RWPE2 (cell line): ENCODE measurements around the gene KIF6.

Experiments used
- ATAC-seq: fragments of 200-7000 bp; cut with Tn5 transposase; 3 replicates; pipeline ENCODE4 v1.9.1; 2021; ENCODE audit warnings: low read depth
- DNase-seq: peaks from one replicate; pipeline ENCODE4 v3.0.0-alpha.2; 2020; ENCODE audit warnings: low spot score
- H3K27ac ChIP-seq: fragments of 450-650 bp; 2 replicates; pipeline ENCODE4 v1.5.1; 2017; ENCODE audit warnings: mild to moderate bottlenecking; ENCODE audit not compliant: poor library complexity, severe bottlenecking
- H3K27me3 ChIP-seq: fragments of 250-450 bp; sonication (Bioruptor Pico); 2 replicates; pipeline ENCODE4 v1.5.1; 2021; ENCODE audit warnings: mild to moderate bottlenecking, moderate library complexity; ENCODE audit not compliant: insufficient read depth, poor library complexity, severe bottlenecking
- H3K36me3 ChIP-seq: fragments of 250-450 bp; sonication (Bioruptor Pico); 2 replicates; pipeline ENCODE4 v1.5.1; 2020; ENCODE audit warnings: low read depth, mild to moderate bottlenecking, moderate library complexity
- H3K4me1 ChIP-seq: fragments of 250-450 bp; sonication (Bioruptor Pico); 2 replicates; pipeline ENCODE4 v1.5.1; 2021; ENCODE audit warnings: mild to moderate bottlenecking, moderate library complexity; ENCODE audit not compliant: insufficient read depth, poor library complexity, severe bottlenecking
- H3K4me3 ChIP-seq: fragments of 250-450 bp; sonication (Bioruptor Pico); 2 replicates; pipeline ENCODE4 v1.5.1; 2021; ENCODE audit warnings: mild to moderate bottlenecking, moderate library complexity; ENCODE audit not compliant: severe bottlenecking
- H3K9me3 ChIP-seq: fragments of 250-450 bp; sonication (Bioruptor Pico); 2 replicates; pipeline ENCODE4 v1.5.1; 2021; ENCODE audit warnings: mild to moderate bottlenecking, moderate library complexity; ENCODE audit not compliant: severe bottlenecking
- CTCF ChIP-seq: fragments of 450-650 bp; IDR thresholded peaks from one replicate; pipeline ENCODE4 v1.5.1; 2017; ENCODE audit warnings: mild to moderate bottlenecking, moderate library complexity; ENCODE audit not compliant: poor library complexity, severe bottlenecking

Gene KIF6

GRCh38 chr6:39769012-39769411, 43.8 kb upstream of the KIF6 start:
- Histone ChIP-seq H3K4me3 (no peak overlapping the region), H3K36me3 (no peaks in the 10 kb centered on the region), H3K9me3 (no peaks in the 10 kb centered on the region), H3K27me3 (no peaks in the 10 kb centered on the region), H3K4me1 (no peaks in the 10 kb centered on the region), H3K27ac (no peak overlapping the region)
- DNase-seq, result no peak
- no peak for TF ChIP-seq CTCF
- ATAC-seq, result no peak

GRCh38 chr6:39765508-39766065, 40.4 kb upstream of the KIF6 start:
- no peaks in the 10 kb centered on the region for H3K27me3 ChIP-seq
- no peak for DNase-seq
- no peaks in the 10 kb centered on the region for H3K9me3 ChIP-seq
- H3K4me3 ChIP-seq, result no peak overlapping the region
- TF ChIP-seq CTCF, result no peak
- H3K27ac ChIP-seq, result no peak overlapping the region
- no peaks in the 10 kb centered on the region for H3K36me3 ChIP-seq
- ATAC-seq, result no peak
- H3K4me1 ChIP-seq, result no peaks in the 10 kb centered on the region

- ATAC-seq, result no peak
Observed at GRCh38 chr6:39760226-39760952, 35.2 kb upstream of the KIF6 start.

GRCh38 chr6:39758905-39759605, 33.8 kb upstream of the KIF6 start:
- no peak for TF ChIP-seq CTCF

More at GRCh38 chr6:39760226-39760952, 35.2 kb upstream of the KIF6 start:
- H3K9me3 ChIP-seq, result no peaks in the 10 kb centered on the region
- no peak overlapping the region for H3K27ac ChIP-seq
- H3K36me3 ChIP-seq, result no peaks in the 10 kb centered on the region
- H3K27me3 ChIP-seq, result no peaks in the 10 kb centered on the region
- DNase-seq, result no peak
- no peaks in the 10 kb centered on the region for H3K4me1 ChIP-seq
- TF ChIP-seq CTCF, result no peak
- no peak overlapping the region for H3K4me3 ChIP-seq

More at GRCh38 chr6:39758905-39759605, 33.8 kb upstream of the KIF6 start:
- no peak overlapping the region for H3K4me3 ChIP-seq
- no peak overlapping the region for H3K27ac ChIP-seq
- no peaks in the 10 kb centered on the region for H3K27me3 ChIP-seq
- no peaks in the 10 kb centered on the region for H3K36me3 ChIP-seq
- ATAC-seq (no peak), DNase-seq (no peak)
- H3K9me3 ChIP-seq, result no peaks in the 10 kb centered on the region
- H3K4me1 ChIP-seq, result no peaks in the 10 kb centered on the region
